Mesenchymal stem cell (in vitro differentiated cells and primary cell): ENCODE results near the gene CAMTA1.

Experiments used
- DNase-seq: peaks from one replicate; pipeline ENCODE4 v3.0.0-alpha.2; 2013
- H2AFZ ChIP-seq: one replicate; pipeline ENCODE4 v1.6.1; 2013; ENCODE audit warnings: low read depth, mild to moderate bottlenecking, control low read depth, inconsistent platforms, low read length, moderate library complexity
- H2AK5ac ChIP-seq: 2 replicates; pipeline ENCODE4 v1.6.1; 2013; ENCODE audit warnings: low read length, moderate library complexity, mild to moderate bottlenecking, inconsistent platforms; ENCODE audit not compliant: severe bottlenecking
- H2BK120ac ChIP-seq: one replicate; pipeline ENCODE4 v1.6.1; 2013; ENCODE audit warnings: low read depth, mild to moderate bottlenecking, inconsistent platforms, low read length, moderate library complexity
- H2BK12ac ChIP-seq, 2 experiments: one replicate each; pipeline ENCODE4 v1.6.1; 2013; ENCODE audit warnings: inconsistent platforms in 2 of 2, low read length in 2 of 2, mild to moderate bottlenecking in 2 of 2, moderate library complexity in 2 of 2, control low read depth in 1 of 2
- H2BK15ac ChIP-seq: one replicate; pipeline ENCODE4 v1.6.1; 2013; ENCODE audit warnings: mild to moderate bottlenecking, low read depth, inconsistent platforms; ENCODE audit not compliant: poor library complexity, severe bottlenecking
- H2BK5ac ChIP-seq: 2 replicates; pipeline ENCODE4 v1.6.1; 2013; ENCODE audit warnings: low read depth, mild to moderate bottlenecking, low read length, control low read depth, inconsistent platforms; ENCODE audit not compliant: poor library complexity, severe bottlenecking
- H3K14ac ChIP-seq, 2 experiments: one replicate each; pipeline ENCODE4 v1.6.1; 2013; ENCODE audit warnings: inconsistent platforms in 2 of 2, low read length in 2 of 2, control low read depth in 1 of 2, mild to moderate bottlenecking in 1 of 2, moderate library complexity in 1 of 2
- H3K18ac ChIP-seq, 2 experiments: one replicate each; pipeline ENCODE4 v1.6.1; 2013; ENCODE audit warnings: inconsistent platforms in 2 of 2, low read length in 2 of 2, control low read depth in 1 of 2, low read depth in 1 of 2, mild to moderate bottlenecking in 1 of 2
- H3K23ac ChIP-seq, 2 experiments: one replicate each; pipeline ENCODE4 v1.6.1; 2013; ENCODE audit warnings: inconsistent platforms in 2 of 2, low read length in 2 of 2, mild to moderate bottlenecking in 2 of 2, moderate library complexity in 2 of 2, control low read depth in 1 of 2
- H3K27ac ChIP-seq: 2 replicates; pipeline ENCODE4 v1.5.1; 2013; ENCODE audit warnings: mild to moderate bottlenecking, moderate library complexity, low read length, control low read depth, inconsistent platforms; ENCODE audit not compliant: poor library complexity, severe bottlenecking
- H3K27me3 ChIP-seq, 2 experiments: 2 replicates each; pipeline versions ENCODE4 v1.6.1 to v1.7.0; 2013; ENCODE audit warnings: low read length in 2 of 2, mild to moderate bottlenecking in 2 of 2, moderate library complexity in 2 of 2, control low read depth in 1 of 2, inconsistent platforms in 1 of 2; ENCODE audit not compliant: control insufficient read depth in 1 of 2, insufficient read depth in 1 of 2
- H3K36me3 ChIP-seq, 2 experiments: 2 replicates each; pipeline versions ENCODE4 v1.6.1 to v1.7.0; 2013; ENCODE audit warnings: low read length in 2 of 2, control low read depth in 1 of 2, inconsistent platforms in 1 of 2, low read depth in 1 of 2, mild to moderate bottlenecking in 1 of 2; ENCODE audit not compliant: insufficient read depth in 2 of 2, control insufficient read depth in 1 of 2
- H3K4ac ChIP-seq, 2 experiments: one replicate each; pipeline ENCODE4 v1.6.1; 2013; ENCODE audit warnings: inconsistent platforms in 2 of 2, low read length in 2 of 2, mild to moderate bottlenecking in 2 of 2, moderate library complexity in 2 of 2, control low read depth in 1 of 2, low read depth in 1 of 2
- H3K4me1 ChIP-seq: 2 replicates; pipeline ENCODE4 v1.6.1; 2013; ENCODE audit warnings: low read depth, low read length, control low read depth; ENCODE audit not compliant: control insufficient read depth, insufficient read depth
- H3K4me2 ChIP-seq: 2 replicates; pipeline ENCODE4 v1.6.1; 2013; ENCODE audit warnings: low read length, mild to moderate bottlenecking, inconsistent platforms; ENCODE audit not compliant: poor library complexity, severe bottlenecking
- H3K4me3 ChIP-seq, 2 experiments: 2 replicates each; pipeline versions ENCODE4 v1.5.1 to v1.7.0; 2013; ENCODE audit warnings: low read length in 2 of 2, mild to moderate bottlenecking in 2 of 2, control low read depth in 1 of 2, low read depth in 1 of 2; ENCODE audit not compliant: insufficient read depth in 1 of 2
- H3K79me1 ChIP-seq: replicated peaks from 2 replicates; pipeline ENCODE4 v1.6.1; 2013; ENCODE audit warnings: mild to moderate bottlenecking, control low read depth, low read length, inconsistent platforms; ENCODE audit not compliant: poor library complexity, severe bottlenecking
- H3K9ac ChIP-seq: 2 replicates; pipeline ENCODE4 v1.7.0; 2013; ENCODE audit warnings: mild to moderate bottlenecking, low read length, moderate library complexity
- H3K9me3 ChIP-seq: 2 replicates; pipeline ENCODE4 v1.7.0; 2013; ENCODE audit warnings: mild to moderate bottlenecking, low read length; ENCODE audit not compliant: control insufficient read depth
- H4K8ac ChIP-seq: one replicate; pipeline ENCODE4 v1.6.1; 2013; ENCODE audit warnings: inconsistent platforms, mild to moderate bottlenecking, low read length, moderate library complexity
- H4K91ac ChIP-seq: one replicate; pipeline ENCODE4 v1.6.1; 2013; ENCODE audit warnings: mild to moderate bottlenecking, low read length, inconsistent platforms
- WGBS: methylation state at CpG from one replicate; pipeline ENCODE4 v1.1.7; 2013; ENCODE audit warnings: mixed read lengths; 5-methylcytosine and 5-hydroxymethylcytosine counted together

The CAMTA1 gene

GRCh38 chr1:6911974-6912373 is 126.7 kb downstream of the CAMTA1 start:
- no peak overlapping the region for H3K4ac ChIP-seq
- H3K4me3 ChIP-seq = no peak overlapping the region
- no peak overlapping the region for H4K91ac ChIP-seq
- no peak overlapping the region for H3K9ac ChIP-seq
- H2AK5ac ChIP-seq = no peak overlapping the region
- H3K4me1 ChIP-seq = peaks cover 24% of the 10 kb centered on the region
- 65% methylated on average over 2 of the region's 2 CpGs for WGBS
- H2BK12ac ChIP-seq = no peak overlapping the region
- H3K27ac ChIP-seq = peak overlapping the region; percentile 58
- H2AFZ ChIP-seq = no peak overlapping the region
- peaks cover 5% of the 10 kb centered on the region for H3K9me3 ChIP-seq
- no peak overlapping the region for H2BK15ac ChIP-seq
- DNase-seq = peak; percentile 68
- no peak overlapping the region for H2BK120ac ChIP-seq
- peaks cover 0 to 20% of the 10 kb centered on the region in 2 experiments for H3K27me3 ChIP-seq
- H3K23ac ChIP-seq = no peak overlapping the region
- H3K14ac ChIP-seq = no peak overlapping the region
- H4K8ac ChIP-seq = no peak overlapping the region
- peak overlapping the region in 1 of 2 experiments; percentile 11 for H3K18ac ChIP-seq
- H3K79me1 ChIP-seq = peaks cover 5% of the 10 kb centered on the region
- no peak overlapping the region for H2BK5ac ChIP-seq
- peak overlapping the region; percentile 11 for H3K4me2 ChIP-seq
- peaks cover 0 to 2% of the 10 kb centered on the region in 2 experiments for H3K36me3 ChIP-seq

DNA sequence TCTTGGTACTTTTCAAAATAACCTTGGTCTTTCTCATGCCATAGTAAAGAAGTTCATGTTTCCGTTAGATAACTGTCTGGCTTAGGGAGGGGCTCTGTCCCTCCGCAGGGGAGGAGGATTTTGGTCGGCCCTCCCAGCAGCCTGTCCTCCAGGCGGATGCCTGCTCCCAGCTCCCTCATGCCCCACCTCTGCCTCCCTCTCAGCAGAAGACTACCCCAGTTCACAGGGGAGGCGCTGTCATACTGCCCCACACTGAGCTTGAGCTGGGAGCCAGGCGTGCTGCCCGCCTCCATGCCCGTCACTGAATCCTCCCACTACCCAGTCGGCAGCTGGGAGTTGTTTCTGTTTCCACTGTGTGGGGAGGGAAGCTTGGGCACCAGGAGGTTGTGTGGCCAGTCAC is 127.3 kb downstream of the CAMTA1 start:
- peak overlapping the region; percentile 38 to 60 for H2BK12ac ChIP-seq
- H3K23ac ChIP-seq = no peak overlapping the region
- DNase-seq = no peak
- H4K8ac ChIP-seq = peak overlapping the region; percentile 80
- no peak overlapping the region for H3K4me2 ChIP-seq
- H3K27ac ChIP-seq = peak overlapping the region; percentile 58
- H3K4me1 ChIP-seq = peaks cover 24% of the 10 kb centered on the region
- H3K18ac ChIP-seq = peak overlapping the region; percentile 67 to 88
- peak overlapping the region in 1 of 2 experiments; percentile 21 for H3K4me3 ChIP-seq
- H4K91ac ChIP-seq = peak overlapping the region; percentile 59
- no peak overlapping the region for H2BK15ac ChIP-seq
- H3K4ac ChIP-seq = no peak overlapping the region
- H2AK5ac ChIP-seq = no peak overlapping the region
- no peak overlapping the region for H3K9ac ChIP-seq
- peaks cover 0 to 18% of the 10 kb centered on the region in 2 experiments for H3K27me3 ChIP-seq
- peak overlapping the region in 1 of 2 experiments; percentile 53 for H3K14ac ChIP-seq
- H2BK5ac ChIP-seq = no peak overlapping the region
- 77% methylated on average over 6 of the region's 9 CpGs for WGBS
- H3K79me1 ChIP-seq = peaks cover 5% of the 10 kb centered on the region
- no peak overlapping the region for H2BK120ac ChIP-seq
- H3K36me3 ChIP-seq = peaks cover 0 to 2% of the 10 kb centered on the region in 2 experiments
- H3K9me3 ChIP-seq = peaks cover 5% of the 10 kb centered on the region
- no peak overlapping the region for H2AFZ ChIP-seq

GRCh38 chr1:6913086-6913485 is 127.8 kb downstream of the CAMTA1 start:
- no peak overlapping the region for H2BK15ac ChIP-seq
- no peak overlapping the region for H2BK5ac ChIP-seq
- H3K27me3 ChIP-seq = peaks cover 0 to 12% of the 10 kb centered on the region in 2 experiments
- H3K18ac ChIP-seq = no peak overlapping the region
- no peak overlapping the region for H3K27ac ChIP-seq
- no peak for DNase-seq
- H4K91ac ChIP-seq = no peak overlapping the region
- H3K4me2 ChIP-seq = no peak overlapping the region
- peaks cover 5% of the 10 kb centered on the region for H3K79me1 ChIP-seq
- H2AK5ac ChIP-seq = no peak overlapping the region
- H2BK12ac ChIP-seq = no peak overlapping the region
- H3K14ac ChIP-seq = no peak overlapping the region
- no peak overlapping the region for H3K9ac ChIP-seq
- no peak overlapping the region for H2BK120ac ChIP-seq
- peaks cover 5% of the 10 kb centered on the region for H3K9me3 ChIP-seq
- H2AFZ ChIP-seq = no peak overlapping the region
- H3K36me3 ChIP-seq = peaks cover 0 to 2% of the 10 kb centered on the region in 2 experiments
- no peak overlapping the region for H4K8ac ChIP-seq
- H3K4me1 ChIP-seq = peaks cover 20% of the 10 kb centered on the region
- H3K4ac ChIP-seq = no peak overlapping the region
- no peak overlapping the region for H3K23ac ChIP-seq
- no peak overlapping the region for H3K4me3 ChIP-seq
- 54% methylated on average over 5 of the region's 5 CpGs for WGBS

- no peak overlapping the region for H4K91ac ChIP-seq
- no peak overlapping the region for H3K9ac ChIP-seq
- no peak overlapping the region for H3K23ac ChIP-seq
- H3K14ac ChIP-seq = no peak overlapping the region
- no peak overlapping the region for H2AFZ ChIP-seq
- H4K8ac ChIP-seq = no peak overlapping the region
- peaks cover 0 to 5% of the 10 kb centered on the region in 2 experiments for H3K36me3 ChIP-seq
- peaks cover 5% of the 10 kb centered on the region for H3K79me1 ChIP-seq
- peaks cover 0 to 9% of the 10 kb centered on the region in 2 experiments for H3K27me3 ChIP-seq
- no peak overlapping the region for H3K4me2 ChIP-seq
- no peak overlapping the region for H3K18ac ChIP-seq
- no peak overlapping the region for H2AK5ac ChIP-seq
- peaks cover 5% of the 10 kb centered on the region for H3K9me3 ChIP-seq
- 84% methylated on average over 8 of the region's 9 CpGs for WGBS
- no peak for DNase-seq
- no peak overlapping the region for H3K27ac ChIP-seq
- H3K4me3 ChIP-seq = no peak overlapping the region
- no peak overlapping the region for H2BK5ac ChIP-seq
- no peak overlapping the region for H3K4ac ChIP-seq
- H2BK120ac ChIP-seq = no peak overlapping the region
- H2BK12ac ChIP-seq = no peak overlapping the region
- H3K4me1 ChIP-seq = peaks cover 28% of the 10 kb centered on the region
- no peak overlapping the region for H2BK15ac ChIP-seq
Observed at GRCh38 chr1:6914706-6915105, 129.5 kb downstream of the CAMTA1 start.
